GM12875 (cell line): ENCODE results near the gene TST.
"Not testable (repeated sequence)": the region's sequence is repeated elsewhere in the genome, so short reads cannot be mapped to it uniquely, and the experiment has no call there.

Source experiments
- H3K4me3 ChIP-seq: one replicate; pipeline ENCODE4 v1.5.1; 2011; ENCODE audit warnings: low read depth, low read length, control low read depth
- CTCF ChIP-seq: IDR thresholded peaks from 2 replicates; pipeline ENCODE4 v1.5.1; 2011; ENCODE audit warnings: low read depth, mild to moderate bottlenecking, control low read depth, inconsistent platforms, low read length, moderate library complexity, borderline replicate concordance; ENCODE audit not compliant: insufficient read depth

TST gene

GRCh38 chr22:36991206-36991605 lies 28.0 kb downstream of the TST start:
- no peak for TF ChIP-seq CTCF
- no peak overlapping the region for H3K4me3 ChIP-seq

- no peak overlapping the region for H3K4me3 ChIP-seq
- no peak for TF ChIP-seq CTCF
Measured at GRCh38 chr22:36990457-36990856, 28.8 kb downstream of the TST start.

GRCh38 chr22:36989012-36989411 lies 30.2 kb downstream of the TST start:
- H3K4me3 ChIP-seq, result not testable (repeated sequence)

GRCh38 chr22:36988075-36988832 lies 31.0 kb downstream of the TST start:
- no peak overlapping the region for H3K4me3 ChIP-seq
- no peak for TF ChIP-seq CTCF

GRCh38 chr22:36986242-36986821 lies 32.9 kb downstream of the TST start:
- TF ChIP-seq CTCF, result peak; percentile 74
- no peak overlapping the region for H3K4me3 ChIP-seq

- H3K4me3 ChIP-seq, result no peak overlapping the region
- TF ChIP-seq CTCF, result no peak
Measured at GRCh38 chr22:36985211-36985889, 33.9 kb downstream of the TST start.

GRCh38 chr22:36982136-36982535 lies 37.1 kb downstream of the TST start:
- TF ChIP-seq CTCF, result peak; percentile 12; the same call in 1 of the 2 replicates
- H3K4me3 ChIP-seq, result no peak overlapping the region
